Activated CD8-positive, alpha-beta memory T cell treated with anti-CD3 and anti-CD28 coated beads for 36 hours (primary cell): ENCODE measurements around the gene SF3A1. TPM values are rescaled to one million over a fixed set of nuclear protein-coding genes. Genes with fewer than 3 reads are reported as not detected.

Experiments used
- total RNA-seq, 2 experiments: library from RNA; stranded (reverse); gene quantifications; one replicate each; pipeline ENCODE4 v1.2.3, GENCODE V29; 2021

SF3A1 gene
- total RNA-seq, 2 experiments from 2014 or later = 229 to 231 TPM

Other genes starting within 250 kb of the SF3A1 start
- 100 to 1,000 TPM; 121 to 128 TPM for gene LIF, start 110.1 kb downstream of the SF3A1 start, total RNA-seq
- gene OSM, start 90.0 kb downstream of the SF3A1 start, total RNA-seq = 10 to 100 TPM; 21.1 to 23.3 TPM
- gene CASTOR1, start 67.4 kb downstream of the SF3A1 start, total RNA-seq = 1 to 10 TPM; 1.9 to 4.2 TPM
- 10 to 100 TPM; 12.8 to 13.0 TPM for gene TBC1D10A, start 30.0 kb downstream of the SF3A1 start, total RNA-seq
- 1 to 10 TPM; 2.1 to 3.3 TPM for gene CCDC157, start 113 bp upstream of the SF3A1 start, total RNA-seq
- gene RNF215, start 30.5 kb upstream of the SF3A1 start, total RNA-seq = 1 to 10 TPM; 7.1 to 7.7 TPM
- gene SEC14L2, start 40.1 kb upstream of the SF3A1 start, total RNA-seq = 1 to 10 TPM; 6.0 to 7.7 TPM
- gene MTFP1, start 68.9 kb upstream of the SF3A1 start, total RNA-seq = 100 to 1,000 TPM; 125 to 126 TPM
- not detected for gene SEC14L3, start 115.1 kb upstream of the SF3A1 start, total RNA-seq
- not detected for gene SEC14L4, start 148.8 kb upstream of the SF3A1 start, total RNA-seq
- not detected for gene SEC14L6, start 189.8 kb upstream of the SF3A1 start, total RNA-seq
- gene GAL3ST1, start 217.8 kb upstream of the SF3A1 start, total RNA-seq = not detected
- 100 to 1,000 TPM; 183 to 184 TPM for gene PES1, start 235.0 kb upstream of the SF3A1 start, total RNA-seq